Omental fat pad (tissue), 4 donors: ENCODE measurements around the gene SLC22A8. TPM values are rescaled to one million over a fixed set of nuclear protein-coding genes. Genes with fewer than 3 reads are reported as not detected.

Experiments used
- ATAC-seq: fragments of 150-250 bp; one replicate; pipeline ENCODE4 v1.9.1; 2016; ENCODE audit warnings: mild to moderate bottlenecking, moderate library complexity; ENCODE audit not compliant: low FRiP score
- DNase-seq: peaks from one replicate; pipeline ENCODE4 v3.0.0-alpha.2; 2019; ENCODE audit warnings: low spot score
- total RNA-seq, 4 donors: library from RNA; depleted of rRNA; stranded (reverse); fragments of >200 nt; gene quantifications; one replicate each; pipeline ENCODE4 v1.1.0, GENCODE V29; 2016
- TF ChIP-seq, protein P1 (sequence below), 3 donors: fragments of 450-650 bp; IDR thresholded peaks; one replicate each; pipeline ENCODE4 v1.5.1; 2016 to 2017; ENCODE audit warnings: antibody characterized with exemption in 3 of 3, mild to moderate bottlenecking in 3 of 3, moderate library complexity in 2 of 3

The SLC22A8 gene
- total RNA-seq, 4 donors from 2014 or later = not detected

DNA sequence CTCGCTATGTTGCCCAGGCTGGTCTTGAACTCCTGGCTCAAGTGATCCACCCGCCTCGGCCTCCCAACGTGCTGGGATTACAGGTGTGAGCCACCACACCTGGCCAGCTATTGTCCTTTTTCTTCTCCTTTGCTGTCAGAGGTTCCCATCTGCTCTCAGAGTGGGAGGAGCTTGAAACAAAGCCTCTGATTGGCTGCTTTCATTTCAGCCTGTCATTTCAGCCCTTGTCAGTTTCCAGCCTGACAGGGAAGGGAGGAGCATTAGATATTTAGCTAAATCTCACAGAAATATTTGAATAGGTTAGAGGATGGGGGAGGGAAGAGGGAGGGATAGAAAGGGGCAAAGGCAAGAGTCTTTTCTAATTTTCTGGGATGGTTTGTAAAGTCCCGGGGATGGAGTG is 39.5 kb downstream of the SLC22A8 start:
- no peak for DNase-seq
- TF ChIP-seq, protein P1, sequence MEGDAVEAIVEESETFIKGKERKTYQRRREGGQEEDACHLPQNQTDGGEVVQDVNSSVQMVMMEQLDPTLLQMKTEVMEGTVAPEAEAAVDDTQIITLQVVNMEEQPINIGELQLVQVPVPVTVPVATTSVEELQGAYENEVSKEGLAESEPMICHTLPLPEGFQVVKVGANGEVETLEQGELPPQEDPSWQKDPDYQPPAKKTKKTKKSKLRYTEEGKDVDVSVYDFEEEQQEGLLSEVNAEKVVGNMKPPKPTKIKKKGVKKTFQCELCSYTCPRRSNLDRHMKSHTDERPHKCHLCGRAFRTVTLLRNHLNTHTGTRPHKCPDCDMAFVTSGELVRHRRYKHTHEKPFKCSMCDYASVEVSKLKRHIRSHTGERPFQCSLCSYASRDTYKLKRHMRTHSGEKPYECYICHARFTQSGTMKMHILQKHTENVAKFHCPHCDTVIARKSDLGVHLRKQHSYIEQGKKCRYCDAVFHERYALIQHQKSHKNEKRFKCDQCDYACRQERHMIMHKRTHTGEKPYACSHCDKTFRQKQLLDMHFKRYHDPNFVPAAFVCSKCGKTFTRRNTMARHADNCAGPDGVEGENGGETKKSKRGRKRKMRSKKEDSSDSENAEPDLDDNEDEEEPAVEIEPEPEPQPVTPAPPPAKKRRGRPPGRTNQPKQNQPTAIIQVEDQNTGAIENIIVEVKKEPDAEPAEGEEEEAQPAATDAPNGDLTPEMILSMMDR (IDR thresholded peaks at IDR 0.05) = no peak
- ATAC-seq = no peak

DNA sequence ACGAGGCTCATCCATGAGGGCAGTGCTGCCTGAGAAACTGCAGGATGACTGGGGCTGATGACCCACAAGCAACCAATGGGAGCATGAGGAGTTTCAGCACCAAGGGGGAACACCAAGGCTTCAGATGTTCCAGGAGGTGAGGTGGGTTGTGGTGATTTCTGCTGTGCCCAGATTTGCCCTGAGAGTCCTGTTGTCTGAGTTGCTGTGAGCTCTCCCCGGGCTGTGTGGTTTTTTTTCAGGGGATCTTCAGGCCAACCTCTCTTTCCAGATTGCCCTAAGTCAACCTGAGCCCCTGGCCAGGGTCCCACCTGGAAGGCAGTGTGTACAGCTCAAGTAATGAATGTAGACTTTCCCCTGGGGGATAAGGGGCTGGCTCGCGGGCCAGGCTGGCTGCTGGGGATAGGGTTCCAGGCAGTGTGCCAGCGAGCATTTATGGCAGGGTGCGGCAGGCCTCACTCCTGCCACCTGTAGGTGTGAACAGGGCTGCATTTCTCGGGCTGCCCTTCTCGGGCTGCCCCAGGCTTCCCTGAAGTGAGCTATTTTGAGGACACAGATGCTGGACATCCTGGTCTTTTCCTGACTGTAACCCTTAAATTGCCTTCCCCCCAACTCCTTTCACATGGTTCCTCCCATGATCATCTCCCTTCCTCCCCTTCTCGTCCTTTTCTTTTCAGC is 40.7 kb downstream of the SLC22A8 start:
- TF ChIP-seq, protein P1 (IDR thresholded peaks at IDR 0.05) = no peak

GRCh38 chr11:62965574-62965973 is 50.1 kb downstream of the SLC22A8 start:
- TF ChIP-seq, protein P1 (IDR thresholded peaks at IDR 0.05) = no peak
- ATAC-seq (no peak), DNase-seq (no peak)

More for the DNA sequence above, 40.7 kb downstream of the SLC22A8 start:
- DNase-seq (no peak), ATAC-seq (no peak)

GRCh38 chr11:62962391-62962790 is 53.2 kb downstream of the SLC22A8 start:
- no peak for ATAC-seq
- TF ChIP-seq, protein P1 (IDR thresholded peaks at IDR 0.05) = no peak
- DNase-seq = no peak

- ATAC-seq = no peak
- DNase-seq = no peak
- TF ChIP-seq, protein P1 (IDR thresholded peaks at IDR 0.05) = no peak
Measured at GRCh38 chr11:62961017-62961570, 54.5 kb downstream of the SLC22A8 start.

DNA sequence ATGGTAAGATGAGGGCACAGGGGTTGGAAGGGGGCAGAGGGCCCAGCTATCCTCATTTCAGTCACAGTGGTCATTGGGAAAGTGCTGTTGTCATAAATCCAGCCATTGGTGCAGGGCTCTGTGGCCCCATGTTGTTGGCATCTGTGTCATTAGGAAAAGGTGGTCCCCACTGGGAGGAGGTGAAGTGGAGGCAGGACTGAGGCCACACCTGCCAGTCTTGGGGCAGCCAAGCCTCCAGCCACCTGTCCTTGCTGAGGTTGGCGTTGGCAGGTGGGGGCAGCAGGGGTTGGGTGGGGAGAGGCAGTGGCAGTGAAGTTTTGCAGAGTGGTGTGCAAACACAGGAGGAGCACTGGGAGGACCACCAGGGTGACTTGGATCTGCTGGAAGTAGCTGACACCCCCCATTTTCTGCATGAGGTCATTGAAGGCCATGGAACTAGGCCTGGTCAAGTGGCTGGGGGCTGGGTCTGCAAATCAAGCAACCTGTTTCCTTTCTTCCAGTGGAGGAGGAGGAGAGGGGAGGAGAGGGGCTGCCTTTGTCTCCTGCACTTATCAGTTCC is 56.1 kb downstream of the SLC22A8 start:
- DNase-seq = no peak
- no peak for ATAC-seq
- TF ChIP-seq, protein P1 (IDR thresholded peaks at IDR 0.05) = no peak
